Cortex of kidney (tissue), 1 donor: ENCODE measurements around the gene ADAM30.

ENCODE experiments used
- DNase-seq: peaks from one replicate; lab custom pipeline; 2025; lab: John Stamatoyannopoulos, UW

The ADAM30 gene

GRCh38 chr1:119908661-119909060 lies 12.3 kb upstream of the ADAM30 start:
- DNase-seq: no peak

GRCh38 chr1:119906927-119907652 lies 10.8 kb upstream of the ADAM30 start:
- DNase-seq: no peak

- DNase-seq: no peak
Measured at GRCh38 chr1:119903443-119903835, 7.1 kb upstream of the ADAM30 start.

DNA sequence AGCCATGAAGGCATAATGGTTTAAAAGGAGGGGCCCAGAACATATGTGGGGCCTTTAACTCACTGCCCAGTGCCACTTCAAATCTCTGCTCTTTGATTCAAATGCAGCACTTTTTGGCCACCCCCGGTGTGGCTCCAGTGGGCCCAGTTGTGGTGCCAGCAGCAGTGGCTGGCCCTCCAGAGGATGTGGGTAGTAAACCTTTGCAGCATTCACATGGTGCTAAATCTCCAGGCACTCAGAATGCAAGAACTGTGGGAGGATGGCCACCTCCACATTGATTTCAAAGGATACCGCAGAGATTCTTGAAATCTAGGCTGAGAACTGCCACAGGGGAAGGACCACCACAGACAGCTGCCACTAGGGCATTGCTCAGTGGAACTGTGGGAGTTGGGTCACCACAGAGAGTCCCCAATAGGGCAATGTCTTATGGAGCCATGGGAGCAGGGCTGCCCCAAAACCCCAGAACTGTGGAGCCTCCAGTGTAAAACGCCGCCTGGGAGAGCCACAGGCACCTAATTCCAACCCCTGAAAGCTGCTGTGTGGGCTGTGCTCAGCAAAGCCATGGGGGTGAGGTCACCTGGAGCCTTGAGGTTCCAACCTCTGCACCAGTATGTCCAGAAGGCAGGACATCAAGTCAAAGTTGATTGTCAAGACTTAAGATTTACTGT lies 6.6 kb upstream of the ADAM30 start:
- no peak for DNase-seq

GRCh38 chr1:119898981-119899720 lies 2.8 kb upstream of the ADAM30 start:
- DNase-seq: no peak

DNA sequence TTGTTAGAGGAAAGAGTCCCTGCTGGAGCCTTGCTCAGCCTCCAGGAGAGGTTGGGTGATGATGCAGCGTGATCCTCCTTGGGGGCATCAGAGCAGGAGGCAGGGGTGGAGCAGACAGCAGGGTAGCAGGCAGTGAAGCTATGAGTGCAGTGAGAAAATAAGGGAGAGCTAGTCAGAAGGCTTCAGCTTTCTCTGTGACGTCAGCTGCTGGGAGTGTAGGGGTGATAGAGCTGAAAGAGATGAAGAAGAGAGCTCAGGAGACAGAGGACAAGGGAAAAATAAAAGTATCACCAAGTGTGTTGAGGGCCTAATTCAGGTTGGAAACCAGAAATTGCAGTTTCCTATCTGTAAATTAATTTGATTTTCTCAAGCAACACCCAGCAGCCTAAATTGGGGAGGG lies 2.2 kb upstream of the ADAM30 start:
- no peak for DNase-seq

DNA sequence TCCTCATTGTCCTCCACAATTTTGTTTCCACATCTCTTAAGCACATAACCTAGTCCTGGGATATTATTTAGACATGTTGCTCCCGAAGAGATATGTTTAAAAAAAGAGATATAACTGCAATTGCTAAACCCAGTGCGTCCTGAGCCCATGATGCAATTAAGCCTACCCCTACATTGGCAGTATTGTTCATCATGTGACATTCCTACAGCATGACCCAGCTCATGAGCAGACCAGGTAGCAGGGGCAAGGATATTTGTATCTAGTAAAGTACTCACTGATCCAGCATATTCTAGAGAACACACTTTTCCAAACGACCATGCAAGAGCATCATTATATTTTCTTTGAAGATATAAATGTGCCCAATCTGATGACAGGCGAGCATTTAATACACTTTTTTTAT lies 1.2 kb downstream of the ADAM30 start:
- no peak for DNase-seq

DNA sequence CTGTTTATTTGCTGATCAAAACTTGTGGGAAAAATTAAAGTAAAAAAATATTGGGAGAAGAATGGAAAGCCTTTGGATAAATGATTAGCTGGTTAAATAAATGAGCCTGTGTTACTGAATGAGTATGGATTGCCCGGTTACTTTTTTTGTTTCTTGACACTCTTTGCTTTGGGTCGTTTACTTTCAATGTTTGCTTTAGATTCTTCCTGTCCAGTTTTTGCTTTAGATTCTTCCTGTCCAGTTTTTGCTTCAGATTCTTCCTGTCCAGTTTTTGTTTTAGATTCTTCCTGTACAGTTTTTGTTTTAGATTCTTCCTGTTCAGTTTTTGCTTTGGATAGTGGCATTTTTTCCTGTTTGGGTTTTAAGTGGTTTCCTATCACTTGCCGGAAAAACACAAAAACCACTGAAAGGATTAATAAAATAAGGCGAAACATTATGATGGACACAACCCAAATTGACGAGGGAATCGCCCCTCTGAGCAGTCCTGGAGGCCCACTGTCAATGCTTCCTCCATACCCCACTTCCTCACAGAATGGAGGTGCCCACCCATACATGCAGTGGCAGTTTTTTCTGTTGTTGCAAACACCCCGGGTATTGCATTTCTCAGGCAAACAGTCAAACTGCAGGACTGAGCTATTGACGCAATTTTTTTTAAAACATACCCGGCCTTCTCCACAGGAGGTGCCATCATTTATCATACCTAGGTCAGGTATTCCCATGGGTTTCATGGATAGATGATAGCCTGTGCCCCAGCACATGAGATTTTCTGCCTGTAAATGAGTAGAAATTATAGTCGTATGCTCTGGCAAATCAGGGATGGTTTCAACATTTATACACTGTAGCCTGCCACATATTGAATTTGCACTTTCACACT lies 2.3 kb downstream of the ADAM30 start:
- DNase-seq: no peak

DNA sequence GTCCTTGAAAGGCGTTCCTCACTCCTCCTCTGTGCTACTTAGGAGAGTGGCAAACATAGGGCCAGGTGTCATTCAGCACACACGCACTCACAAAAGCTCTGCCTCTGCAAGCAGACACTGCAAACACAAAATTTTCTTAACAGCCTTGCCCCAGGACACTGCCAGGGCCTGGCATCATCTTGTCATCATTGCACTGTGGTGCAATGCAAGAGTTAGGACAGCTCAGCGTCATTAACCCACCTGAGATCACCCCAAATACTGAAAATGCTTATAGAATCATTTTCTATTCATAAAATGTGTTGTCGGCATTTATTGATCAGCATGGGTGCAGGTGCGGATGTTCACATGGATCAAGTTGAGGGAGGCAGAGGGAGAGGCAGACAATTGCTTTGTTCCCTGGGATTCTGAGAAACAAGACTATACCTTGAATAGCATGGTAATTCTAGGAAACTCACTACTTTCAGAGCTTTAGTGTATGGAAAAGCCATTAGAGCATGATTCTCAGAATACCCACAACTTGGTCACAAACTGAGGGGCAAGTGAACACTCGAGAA lies 3.0 kb downstream of the ADAM30 start:
- DNase-seq: no peak

- no peak for DNase-seq
Measured at GRCh38 chr1:119891386-119891785, 4.9 kb downstream of the ADAM30 start.

DNA sequence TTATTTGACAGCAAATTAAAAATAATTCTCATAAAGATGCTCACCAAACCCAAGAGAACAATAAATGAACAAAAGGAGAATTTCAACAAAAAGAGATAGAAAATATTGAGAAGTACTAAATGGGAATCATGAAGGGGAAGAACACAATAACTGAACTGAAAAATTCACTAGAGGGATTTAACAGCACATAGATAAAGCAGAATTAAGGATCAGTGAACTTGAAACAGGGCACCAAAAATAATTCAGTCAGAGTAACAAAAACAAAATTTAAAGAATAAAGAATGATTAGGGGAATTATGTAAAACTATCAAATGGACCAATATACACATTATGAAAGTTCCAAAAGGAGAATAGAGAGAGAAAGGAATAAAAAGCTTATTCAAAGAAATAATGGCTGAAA lies 7.8 kb downstream of the ADAM30 start:
- no peak for DNase-seq

DNA sequence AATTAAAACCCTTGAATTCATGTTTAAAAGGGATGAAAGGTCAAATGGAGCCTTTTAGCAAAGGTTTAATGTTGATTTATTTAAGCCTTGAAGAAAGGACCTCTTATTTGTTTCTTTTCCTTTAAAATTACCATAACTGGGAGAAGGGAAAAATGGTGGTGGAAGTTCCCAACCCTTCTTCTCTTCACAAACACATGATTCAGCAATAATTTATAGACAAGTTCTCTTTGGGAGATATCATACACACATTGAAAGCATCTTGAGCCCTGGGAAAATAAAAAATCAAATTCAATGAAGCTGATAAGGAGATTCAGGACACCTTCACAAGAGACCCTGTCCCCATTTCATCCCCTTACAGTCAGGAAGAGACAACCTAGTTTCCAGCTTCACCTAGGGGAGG lies 8.9 kb downstream of the ADAM30 start:
- DNase-seq: no peak

DNA sequence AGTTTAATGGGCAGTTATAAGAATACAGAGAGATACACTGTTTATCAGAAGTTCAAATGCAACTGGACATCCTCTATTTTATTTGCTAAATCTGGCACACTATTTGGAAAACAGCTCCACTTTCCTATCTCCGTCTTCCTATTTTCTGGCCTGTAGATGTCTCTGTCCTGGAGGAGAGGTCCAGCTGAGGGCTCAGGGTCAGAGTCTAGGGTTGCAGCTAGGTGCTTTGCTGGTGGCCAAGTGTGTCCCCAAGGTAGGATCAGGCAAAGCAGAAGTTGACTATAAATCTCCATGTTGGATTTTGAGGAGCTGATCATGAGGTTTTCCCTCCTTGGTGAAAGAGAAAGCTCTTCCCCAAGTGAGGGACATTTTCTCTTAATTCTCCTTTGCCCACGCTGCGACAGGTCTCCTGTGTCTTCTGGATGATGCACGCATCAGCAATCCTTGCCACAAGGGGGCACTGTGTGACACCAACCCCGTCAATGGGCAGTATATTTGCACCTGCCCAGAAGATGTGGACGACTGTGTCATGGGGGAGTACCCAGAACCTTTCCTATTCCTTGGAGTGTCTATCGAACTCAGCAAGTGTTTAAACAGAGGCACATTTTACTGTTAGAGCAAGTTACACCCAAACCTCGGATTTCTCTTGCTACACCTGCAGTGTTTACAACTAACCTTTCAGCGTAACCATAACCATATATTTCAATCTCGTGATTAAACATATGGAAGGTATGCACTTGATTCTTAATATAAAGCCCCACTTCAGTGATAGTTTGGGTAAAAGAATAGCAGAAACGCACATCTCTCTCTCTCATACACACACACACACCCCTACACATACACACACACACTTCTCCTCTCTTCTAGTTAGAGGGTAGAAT lies 10.2 kb downstream of the ADAM30 start:
- no peak for DNase-seq

DNA sequence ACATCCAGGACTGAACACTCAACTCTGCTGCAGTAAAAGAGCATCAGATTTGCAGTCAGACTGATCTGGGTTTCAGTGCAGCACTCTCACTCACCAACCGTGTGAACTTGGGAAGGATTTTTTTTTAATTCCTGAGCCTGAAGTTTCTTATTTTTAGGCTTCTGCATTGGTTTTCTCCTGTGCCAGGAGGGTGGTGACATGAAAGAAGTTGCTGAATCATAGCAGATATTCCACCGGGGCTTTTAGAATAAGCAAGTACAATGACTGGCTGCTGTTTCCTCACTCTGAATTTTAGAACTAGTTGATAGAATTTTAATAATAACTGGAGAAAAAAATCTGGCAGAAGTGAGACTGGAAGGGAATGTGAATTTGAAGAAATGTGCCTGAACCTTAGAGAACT lies 11.6 kb downstream of the ADAM30 start:
- DNase-seq: no peak

DNA sequence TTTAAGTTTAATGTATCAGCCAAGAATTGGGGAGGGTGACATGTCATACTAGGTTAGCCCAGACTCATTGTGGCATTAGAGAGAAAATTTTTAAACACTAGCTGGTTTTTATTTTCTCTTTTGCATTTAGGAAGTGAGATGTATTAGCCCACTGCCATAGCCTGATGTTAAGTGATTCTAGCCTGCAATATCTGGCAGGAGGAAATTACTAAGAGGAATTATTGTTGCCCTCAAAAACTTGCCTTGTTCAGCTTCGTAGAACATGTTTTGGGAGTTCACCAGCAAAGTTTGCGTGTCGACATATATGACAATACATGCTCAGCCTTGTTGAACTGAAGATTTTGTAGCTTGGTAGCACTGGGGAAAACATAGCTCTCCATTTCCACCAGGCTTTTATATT lies 12.5 kb downstream of the ADAM30 start:
- no peak for DNase-seq

DNA sequence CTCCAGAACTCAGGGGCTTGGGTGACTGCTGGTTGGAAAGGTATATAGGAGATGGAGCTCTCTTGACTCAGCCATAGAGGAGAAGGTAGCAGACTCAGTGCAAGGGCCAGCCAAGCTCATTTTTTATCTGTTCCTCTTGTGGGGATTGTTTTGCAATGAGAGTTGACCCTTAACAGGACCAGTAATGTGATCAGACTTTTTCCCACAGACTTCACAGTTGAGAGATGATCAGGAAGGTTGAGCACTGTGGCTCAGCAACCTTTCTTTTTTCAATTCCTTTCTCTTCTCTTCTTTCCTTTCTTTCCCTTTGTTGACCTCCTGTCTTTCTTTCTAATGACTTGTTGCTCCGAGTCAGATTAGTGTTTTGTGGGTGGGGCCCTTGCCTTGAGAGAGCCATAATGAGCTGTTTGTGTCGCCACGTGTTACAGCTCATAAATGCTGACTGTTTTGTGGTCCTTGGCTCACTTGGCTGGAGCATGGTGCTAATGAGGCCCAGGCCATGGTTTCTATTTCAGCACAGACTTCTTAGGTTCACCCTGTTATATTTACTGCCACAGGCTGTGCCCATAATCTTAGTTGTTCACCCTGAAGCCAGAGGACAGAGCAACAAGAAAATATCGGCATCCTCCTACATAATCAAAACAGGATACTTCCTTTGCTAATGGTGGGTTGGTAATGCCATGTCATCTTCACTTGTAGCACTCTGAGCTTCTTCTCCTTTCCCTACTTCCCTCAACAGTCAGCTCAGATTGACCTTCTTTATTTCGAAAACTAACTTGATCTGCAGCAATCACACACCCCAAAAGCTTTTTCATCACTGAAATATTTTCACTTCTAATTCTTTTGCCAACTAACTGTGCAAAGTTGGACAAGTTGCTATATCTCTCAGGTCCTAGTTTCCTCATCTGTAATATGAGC lies 13.9 kb downstream of the ADAM30 start:
- no peak for DNase-seq

DNA sequence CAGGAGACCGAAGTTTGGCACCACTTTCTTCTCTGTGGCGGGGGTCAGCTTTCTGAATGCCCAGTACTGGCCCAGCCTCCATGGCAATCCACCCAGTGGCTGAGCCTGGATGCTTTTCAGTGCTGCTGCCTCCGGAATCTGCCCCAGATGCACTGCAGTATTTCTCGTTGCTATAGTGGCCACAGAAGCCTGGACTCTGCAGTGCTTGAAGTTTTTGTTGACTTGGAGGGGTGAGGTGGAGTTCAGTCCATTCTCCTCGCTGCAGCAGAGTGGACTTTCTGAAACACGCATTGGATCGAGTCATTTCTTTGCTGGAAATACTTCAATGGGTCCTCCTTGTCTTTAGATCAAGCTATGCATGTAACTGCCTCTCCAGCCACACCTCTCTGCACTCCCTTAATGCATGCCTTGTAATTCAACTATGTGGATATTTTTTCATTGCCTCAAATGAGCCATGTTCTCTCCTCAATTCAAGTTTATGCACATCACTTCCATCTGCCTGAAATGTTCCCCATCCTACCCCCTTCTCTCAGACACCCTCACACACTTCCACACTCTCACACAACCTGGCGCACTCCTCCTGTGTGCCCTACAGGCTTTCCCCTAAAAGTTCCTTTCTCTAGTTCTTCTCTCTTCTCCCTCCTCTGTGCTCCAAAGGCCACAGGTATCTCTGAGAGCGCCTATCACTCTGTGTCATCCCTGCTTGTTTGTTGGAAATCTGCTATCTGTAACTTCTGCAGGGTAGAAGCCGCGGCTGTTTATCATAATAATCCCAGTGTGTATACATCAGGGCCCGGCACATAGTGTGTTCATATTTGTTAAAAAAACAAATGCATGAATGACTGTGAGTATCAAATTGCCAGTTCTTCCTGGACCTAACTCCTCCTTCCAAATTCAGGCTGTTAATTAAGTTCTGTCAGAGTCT lies 16.5 kb downstream of the ADAM30 start:
- no peak for DNase-seq

- no peak for DNase-seq
Measured at GRCh38 chr1:119878171-119878570, 18.1 kb downstream of the ADAM30 start.

- DNase-seq: no peak
Measured at GRCh38 chr1:119874186-119874585, 22.1 kb downstream of the ADAM30 start.
